Neuronal stem cell (in vitro differentiated cells): ENCODE measurements around the gene MAD1L1.

Experiments used
- DNase-seq: peaks from one replicate; pipeline ENCODE4 v3.0.0-alpha.2; 2013; ENCODE audit warnings: low spot score
- H2AFZ ChIP-seq: one replicate; pipeline ENCODE4 v1.6.1; 2013; ENCODE audit warnings: mild to moderate bottlenecking, low read length, inconsistent platforms
- H2AK5ac ChIP-seq: 2 replicates; pipeline ENCODE4 v1.6.1; 2013; ENCODE audit warnings: low read depth, mild to moderate bottlenecking, inconsistent platforms, low read length, moderate library complexity, mixed read lengths
- H2BK120ac ChIP-seq: 2 replicates; pipeline ENCODE4 v1.6.1; 2013; ENCODE audit warnings: low read depth, mild to moderate bottlenecking, inconsistent platforms, low read length, moderate library complexity, mixed read lengths
- H2BK12ac ChIP-seq: one replicate; pipeline ENCODE4 v1.6.1; 2013; ENCODE audit warnings: low read length, inconsistent platforms
- H2BK15ac ChIP-seq: 2 replicates; pipeline ENCODE4 v1.6.1; 2013; ENCODE audit warnings: mild to moderate bottlenecking, low read length, inconsistent platforms, mixed read lengths
- H2BK5ac ChIP-seq: one replicate; pipeline ENCODE4 v1.6.1; 2013; ENCODE audit warnings: inconsistent platforms, mild to moderate bottlenecking, low read length, moderate library complexity
- H3K14ac ChIP-seq: one replicate; pipeline ENCODE4 v1.6.1; 2013; ENCODE audit warnings: low read length, inconsistent platforms
- H3K18ac ChIP-seq: 2 replicates; pipeline ENCODE4 v1.6.1; 2013; ENCODE audit warnings: low read length, inconsistent platforms
- H3K23ac ChIP-seq: 2 replicates; pipeline ENCODE4 v1.6.1; 2013; ENCODE audit warnings: low read depth, mild to moderate bottlenecking, mixed read lengths, low read length, inconsistent platforms; ENCODE audit not compliant: poor library complexity
- H3K27ac ChIP-seq: replicated peaks from 3 replicates; pipeline ENCODE4 v1.5.1; 2013; ENCODE audit warnings: low read length, inconsistent platforms
- H3K27me3 ChIP-seq, 3 experiments: 2 replicates each; pipeline ENCODE4 v1.6.1; 2013; ENCODE audit warnings: low read length in 3 of 3, mild to moderate bottlenecking in 2 of 3, inconsistent platforms in 1 of 3, low read depth in 1 of 3, mixed read lengths in 1 of 3, moderate library complexity in 1 of 3; ENCODE audit not compliant: control insufficient read depth in 3 of 3, insufficient read depth in 3 of 3
- H3K36me3 ChIP-seq, 2 donors: replicated peaks in 1 of 2; 2 replicates each; pipeline ENCODE4 v1.6.1; 2013; ENCODE audit warnings: low read length in 2 of 2; ENCODE audit not compliant: control insufficient read depth in 2 of 2, insufficient read depth in 2 of 2
- H3K4ac ChIP-seq: 2 replicates; pipeline ENCODE4 v1.6.1; 2013; ENCODE audit warnings: inconsistent platforms, mild to moderate bottlenecking, low read length, moderate library complexity
- H3K4me1 ChIP-seq, 2 donors: 1 replicate in 1 of 2; 2 replicates in 1 of 2; pipeline ENCODE4 v1.6.1; 2013; ENCODE audit warnings: low read length in 2 of 2, low read depth in 1 of 2; ENCODE audit not compliant: control insufficient read depth in 2 of 2, insufficient read depth in 1 of 2
- H3K4me2 ChIP-seq: one replicate; pipeline ENCODE4 v1.6.1; 2013; ENCODE audit warnings: mild to moderate bottlenecking, low read length, inconsistent platforms; ENCODE audit not compliant: insufficient read depth, poor library complexity, severe bottlenecking
- H3K4me3 ChIP-seq, 2 donors: 2 replicates each; pipeline ENCODE4 v1.5.1; 2013; ENCODE audit warnings: low read length in 2 of 2, mild to moderate bottlenecking in 2 of 2, inconsistent platforms in 1 of 2, moderate library complexity in 1 of 2
- H3K79me1 ChIP-seq: one replicate; pipeline ENCODE4 v1.6.1; 2013; ENCODE audit warnings: low read depth, mild to moderate bottlenecking, inconsistent platforms, low read length, moderate library complexity
- H3K9ac ChIP-seq: one replicate; pipeline ENCODE4 v1.6.1; 2013; ENCODE audit warnings: mild to moderate bottlenecking, low read depth, low read length, inconsistent platforms; ENCODE audit not compliant: poor library complexity
- H3K9me3 ChIP-seq, 2 donors: replicated peaks in 1 of 2; 2 replicates each; pipeline versions ENCODE3 to v1.6.1; 2013; ENCODE audit warnings: low read length in 2 of 2, mild to moderate bottlenecking in 2 of 2, inconsistent platforms in 1 of 2, low read depth in 1 of 2, mixed read lengths in 1 of 2, moderate library complexity in 1 of 2; ENCODE audit not compliant: control insufficient read depth in 2 of 2, insufficient read depth in 1 of 2
- H4K8ac ChIP-seq: one replicate; pipeline ENCODE4 v1.6.1; 2013; ENCODE audit warnings: low read depth, mild to moderate bottlenecking, inconsistent platforms, low read length, moderate library complexity
- H4K91ac ChIP-seq: one replicate; pipeline ENCODE4 v1.6.1; 2013; ENCODE audit warnings: low read length, low read depth, mild to moderate bottlenecking, inconsistent platforms; ENCODE audit not compliant: poor library complexity
- WGBS, 2 donors: extraction: QIAGEN DNeasy Blood & Tissue Kit; methylation state at CpG; one replicate each; pipeline ENCODE4 v1.1.7; 2013; ENCODE audit warnings: missing lambda C conversion rate in 2 of 2, mixed read lengths in 1 of 2; ENCODE audit not compliant: insufficient read length in 2 of 2, insufficient replicate concordance in 1 of 2; ENCODE audit errors: extremely low coverage in 2 of 2; 5-methylcytosine and 5-hydroxymethylcytosine counted together

MAD1L1 gene

GRCh38 chr7:2099048-2099957 is 133.4 kb downstream of the MAD1L1 start:
- no peaks in the 10 kb centered on the region for H3K9me3 ChIP-seq
- peak overlapping the region; percentile 42 for H2AK5ac ChIP-seq
- H3K9ac ChIP-seq: no peak overlapping the region
- H2BK5ac ChIP-seq: no peak overlapping the region
- no peaks in the 10 kb centered on the region for H3K27me3 ChIP-seq
- H4K8ac ChIP-seq: no peak overlapping the region
- H2AFZ ChIP-seq: no peak overlapping the region
- no peak overlapping the region for H2BK120ac ChIP-seq
- no peak overlapping the region for H3K4me2 ChIP-seq
- H3K27ac ChIP-seq: no peak overlapping the region
- no peak overlapping the region for H3K4ac ChIP-seq
- peak overlapping the region; percentile 14 for H2BK12ac ChIP-seq
- peaks cover 16% of the 10 kb centered on the region for H3K79me1 ChIP-seq
- peak overlapping the region; percentile 86 for H3K18ac ChIP-seq
- H2BK15ac ChIP-seq: peak overlapping the region; percentile 42
- WGBS, 2 donors: no CpG with 5 or more reads among the region's 29 CpGs
- DNase-seq: no peak
- H4K91ac ChIP-seq: no peak overlapping the region
- H3K4me3 ChIP-seq: no peak overlapping the region
- H3K14ac ChIP-seq: peak overlapping the region; percentile 75
- H3K23ac ChIP-seq: peak overlapping the region; percentile 81
- H3K4me1 ChIP-seq: peaks cover 13 to 30% of the 10 kb centered on the region in 2 donors
- H3K36me3 ChIP-seq: peaks cover 0 to 2% of the 10 kb centered on the region in 2 donors

GRCh38 chr7:2098496-2098895 is 134.2 kb downstream of the MAD1L1 start:
- H3K4me2 ChIP-seq: no peak overlapping the region
- peak overlapping the region; percentile 55 for H3K9ac ChIP-seq
- no peak overlapping the region for H2BK5ac ChIP-seq
- H2BK12ac ChIP-seq: peak overlapping the region; percentile 63
- H4K91ac ChIP-seq: no peak overlapping the region
- peaks cover 19% of the 10 kb centered on the region for H3K79me1 ChIP-seq
- no CpG with 5 or more reads among the region's 16 CpGs for WGBS, 2 donors
- H3K4me3 ChIP-seq: no peak overlapping the region
- peaks cover 10 to 26% of the 10 kb centered on the region in 2 donors for H3K4me1 ChIP-seq
- H3K27me3 ChIP-seq: no peaks in the 10 kb centered on the region
- H3K27ac ChIP-seq: no peak overlapping the region
- no peaks in the 10 kb centered on the region for H3K9me3 ChIP-seq
- peak overlapping the region; percentile 76 for H4K8ac ChIP-seq
- H2AK5ac ChIP-seq: peak overlapping the region; percentile 42
- peaks cover 2 to 4% of the 10 kb centered on the region in 2 donors for H3K36me3 ChIP-seq
- H3K18ac ChIP-seq: peak overlapping the region; percentile 79
- peak overlapping the region; percentile 46 for H3K23ac ChIP-seq
- peak overlapping the region; percentile 38 for H3K4ac ChIP-seq
- no peak overlapping the region for H2AFZ ChIP-seq
- H3K14ac ChIP-seq: no peak overlapping the region
- H2BK15ac ChIP-seq: peak overlapping the region; percentile 42
- H2BK120ac ChIP-seq: no peak overlapping the region
- no peak for DNase-seq

- H4K91ac ChIP-seq: no peak overlapping the region
Observed at GRCh38 chr7:2098056-2098455, 134.7 kb downstream of the MAD1L1 start.

GRCh38 chr7:2097492-2097891 is 135.3 kb downstream of the MAD1L1 start:
- Histone ChIP-seq H3K4me3 (no peak overlapping the region), H4K91ac (no peak overlapping the region), H2AFZ (no peak overlapping the region), H3K4me2 (no peak overlapping the region), H2BK5ac (no peak overlapping the region), H3K27me3 (no peaks in the 10 kb centered on the region), H3K18ac (peak overlapping the region; percentile 77), H2BK15ac (peak overlapping the region; percentile 52), H3K79me1 (peaks cover 11% of the 10 kb centered on the region), H3K23ac (peak overlapping the region; percentile 82), H3K9ac (peak overlapping the region; percentile 35), H2BK12ac (no peak overlapping the region), H3K4me1 (peaks cover 10 to 26% of the 10 kb centered on the region in 2 donors), H2AK5ac (peak overlapping the region; percentile 74), H4K8ac (no peak overlapping the region), H3K27ac (no peak overlapping the region), H3K4ac (no peak overlapping the region), H3K9me3 (peaks cover 0 to under 1% of the 10 kb centered on the region in 2 donors), H2BK120ac (peak overlapping the region; percentile 30), H3K36me3 (peaks cover 0 to 8% of the 10 kb centered on the region in 2 donors), H3K14ac (peak overlapping the region; percentile 83)
- WGBS, 2 donors: no CpG with 5 or more reads among the region's 11 CpGs
- DNase-seq: no peak

More at GRCh38 chr7:2098056-2098455, 134.7 kb downstream of the MAD1L1 start:
- peak overlapping the region; percentile 38 for H3K4ac ChIP-seq
- H2BK120ac ChIP-seq: no peak overlapping the region
- H2AFZ ChIP-seq: no peak overlapping the region
- no peak overlapping the region for H3K14ac ChIP-seq
- peak overlapping the region; percentile 63 for H2BK12ac ChIP-seq
- peaks cover 2 to 8% of the 10 kb centered on the region in 2 donors for H3K36me3 ChIP-seq
- peak overlapping the region; percentile 79 for H3K18ac ChIP-seq
- H3K27me3 ChIP-seq: no peaks in the 10 kb centered on the region
- no peak overlapping the region for H3K23ac ChIP-seq
- H3K9me3 ChIP-seq: no peaks in the 10 kb centered on the region
- no peak overlapping the region for H3K27ac ChIP-seq
- H4K8ac ChIP-seq: peak overlapping the region; percentile 76
- H2BK5ac ChIP-seq: no peak overlapping the region
- peaks cover 15% of the 10 kb centered on the region for H3K79me1 ChIP-seq
- no peak overlapping the region for H3K4me2 ChIP-seq
- H3K4me3 ChIP-seq: no peak overlapping the region
- H3K4me1 ChIP-seq: peaks cover 10 to 26% of the 10 kb centered on the region in 2 donors
- H2BK15ac ChIP-seq: peak overlapping the region; percentile 52
- H2AK5ac ChIP-seq: peak overlapping the region; percentile 74
- WGBS, 2 donors: no CpG with 5 or more reads among the region's 18 CpGs
- no peak for DNase-seq
- H3K9ac ChIP-seq: no peak overlapping the region
